B cell (primary cell): Measurements from ENCODE around the gene TULP3. TPM values are rescaled to one million over a fixed set of nuclear protein-coding genes. Genes with fewer than 3 reads are reported as not detected.

Source experiments
- ATAC-seq: fragments of 200-7000 bp; cut with Tn5 transposase; one replicate; pipeline ENCODE4 v1.10.0; 2021; ENCODE audit warnings: low read depth, mild to moderate bottlenecking, moderate number of reproducible peaks, moderate library complexity
- CTCF ChIA-PET: fragments of 350-600 bp; sonication (Branson Sonifier 250); formaldehyde crosslinking; loops from one replicate; lab custom pipeline; 2021; ENCODE audit warnings: antibody characterized with exemption, inconsistent platforms; lab: Charles Lee
- POLR2A ChIA-PET: fragments of 350-600 bp; sonication (Branson Sonifier 250); formaldehyde crosslinking; loops from one replicate; lab custom pipeline; 2021; ENCODE audit warnings: antibody characterized with exemption; lab: Charles Lee
- DNase-seq: peaks from one replicate; pipeline ENCODE4 v3.0.0; 2013
- H2AFZ ChIP-seq: 2 replicates; pipeline ENCODE4 v1.6.1; 2012; ENCODE audit warnings: mild to moderate bottlenecking, low read depth, low read length; ENCODE audit not compliant: insufficient read depth, poor library complexity, severe bottlenecking
- H3K27ac ChIP-seq, 2 donors: 1 replicate in 1 of 2; 2 replicates in 1 of 2; pipeline ENCODE4 v1.5.1; 2012 to 2013; ENCODE audit warnings: low read length in 2 of 2, mild to moderate bottlenecking in 2 of 2, moderate library complexity in 1 of 2
- H3K27me3 ChIP-seq, 4 experiments: fragments of 200-600 bp in 1 of 4; sonication (generic) in 1 of 4; replicated peaks in 1 of 4; 1 replicate in 2 of 4; 2 replicates in 2 of 4; pipeline versions ENCODE4 v1.6.1 to v1.7.0; 2013 to 2016; ENCODE audit warnings: low read length in 3 of 4, mild to moderate bottlenecking in 2 of 4, mixed read lengths in 1 of 4, moderate library complexity in 1 of 4; ENCODE audit not compliant: insufficient read depth in 4 of 4, control insufficient read depth in 3 of 4; ENCODE audit errors: control extremely low read depth in 1 of 4
- H3K36me3 ChIP-seq, 2 experiments: replicated peaks in 1 of 2; 1 replicate in 1 of 2; 2 replicates in 1 of 2; pipeline versions ENCODE4 v1.6.1 to v1.7.1; 2013; ENCODE audit warnings: low read length in 1 of 2; ENCODE audit not compliant: insufficient read depth in 2 of 2, control insufficient read depth in 1 of 2; ENCODE audit errors: control extremely low read depth in 1 of 2, extremely low read depth in 1 of 2
- H3K4me1 ChIP-seq, 2 donors: fragments of 200-600 bp in 1 of 2; sonication (generic) in 1 of 2; 1 replicate in 1 of 2; 2 replicates in 1 of 2; pipeline versions ENCODE4 v1.5.1 to v1.6.1; 2013 to 2017; ENCODE audit warnings: low read length in 2 of 2; ENCODE audit not compliant: control insufficient read depth in 2 of 2, insufficient read depth in 2 of 2
- H3K4me2 ChIP-seq: replicated peaks from 2 replicates; pipeline ENCODE3; 2012; ENCODE audit warnings: mild to moderate bottlenecking, low read depth, low read length; ENCODE audit not compliant: poor library complexity, severe bottlenecking
- H3K4me3 ChIP-seq, 5 experiments: fragments of 200-600 bp in 1 of 5; sonication (generic) in 1 of 5; 1 replicate in 3 of 5; 2 replicates in 2 of 5; pipeline versions ENCODE4 v1.5.1 to v1.7.0; 2011 to 2016; ENCODE audit warnings: low read length in 4 of 5, mild to moderate bottlenecking in 4 of 5, low read depth in 2 of 5, control low read depth in 1 of 5, moderate library complexity in 1 of 5; ENCODE audit not compliant: insufficient read depth in 1 of 5; ENCODE audit errors: control extremely low read depth in 1 of 5, extremely low read depth in 1 of 5
- H3K79me2 ChIP-seq: fragments of 200-600 bp; sonication (generic); one replicate; pipeline ENCODE4 v1.6.0; 2016; ENCODE audit warnings: low read length; ENCODE audit not compliant: control insufficient read depth, insufficient read depth
- H3K9ac ChIP-seq: fragments of 200-600 bp; sonication (generic); 2 replicates; pipeline ENCODE4 v1.6.1; 2017; ENCODE audit warnings: mild to moderate bottlenecking, low read length, moderate library complexity
- H3K9me3 ChIP-seq, 3 donors: one replicate each; pipeline versions ENCODE4 v1.6.1 to v1.7.1; 2013; ENCODE audit warnings: low read length in 2 of 3; ENCODE audit not compliant: control insufficient read depth in 2 of 3, insufficient read depth in 1 of 3; ENCODE audit errors: control extremely low read depth in 1 of 3
- H4K20me1 ChIP-seq: 2 replicates; pipeline ENCODE4 v1.6.0; 2012; ENCODE audit warnings: mild to moderate bottlenecking, low read length; ENCODE audit not compliant: insufficient read depth, control insufficient read depth, poor library complexity, severe bottlenecking
- H3K27ac Mint-ChIP-seq: one replicate; pipeline ENCODE4 v1.8.0; 2021; ENCODE audit warnings: mixed read lengths
- H3K27me3 Mint-ChIP-seq: one replicate; pipeline ENCODE4 v1.8.0; 2021; ENCODE audit warnings: mixed read lengths
- H3K4me1 Mint-ChIP-seq: one replicate; pipeline ENCODE4 v1.8.0; 2021; ENCODE audit warnings: mixed read lengths
- H3K4me3 Mint-ChIP-seq: one replicate; pipeline ENCODE4 v1.8.0; 2021; ENCODE audit warnings: mixed read lengths
- H3K9me3 Mint-ChIP-seq: one replicate; pipeline ENCODE4 v1.8.0; 2022; ENCODE audit warnings: mixed read lengths; ENCODE audit not compliant: insufficient read depth
- CTCF ChIP-seq: fragments of 200-600 bp; IDR thresholded peaks from one replicate; pipeline ENCODE4 v1.8.0; 2022; ENCODE audit warnings: antibody characterized with exemption, mild to moderate bottlenecking
- EZH2 ChIP-seq: IDR thresholded peaks from 2 replicates; pipeline ENCODE4 v1.6.1; 2012; ENCODE audit warnings: borderline replicate concordance, low read depth, mild to moderate bottlenecking, moderate library complexity, low read length; ENCODE audit not compliant: insufficient read depth, poor library complexity, severe bottlenecking
- WGBS: methylation state at CpG from one replicate; pipeline ENCODE4 v1.1.5; 2013; ENCODE audit warnings: missing lambda C conversion rate; ENCODE audit not compliant: insufficient coverage; 5-methylcytosine and 5-hydroxymethylcytosine counted together
- intact Hi-C: fragments of 100-400 bp; cut with micrococcal nuclease; formaldehyde crosslinking; loops from one replicate; pipeline ENCODE4 v1.10.0; 2022
- polyA plus RNA-seq: library from polyadenylated mRNA; depleted of rRNA; stranded (reverse); fragments of >200 nt; gene quantifications from 2 replicates; pipeline ENCODE4 v1.2.3, GENCODE V29; 2012
- total RNA-seq, 2 donors: library from RNA; stranded (reverse); fragments of 120-200 nt in 1 of 2; gene quantifications; 1 replicate in 1 of 2; 2 replicates in 1 of 2; pipeline versions ENCODE4 v1.2.3 to v1.2.4, GENCODE V29; 2013 to 2022

The TULP3 gene
- total and polyA plus RNA-seq, 2 donors (not counting 1 experiment from before 2014, with no cell fraction given) = 8.3 to 9.2 TPM

DNA sequence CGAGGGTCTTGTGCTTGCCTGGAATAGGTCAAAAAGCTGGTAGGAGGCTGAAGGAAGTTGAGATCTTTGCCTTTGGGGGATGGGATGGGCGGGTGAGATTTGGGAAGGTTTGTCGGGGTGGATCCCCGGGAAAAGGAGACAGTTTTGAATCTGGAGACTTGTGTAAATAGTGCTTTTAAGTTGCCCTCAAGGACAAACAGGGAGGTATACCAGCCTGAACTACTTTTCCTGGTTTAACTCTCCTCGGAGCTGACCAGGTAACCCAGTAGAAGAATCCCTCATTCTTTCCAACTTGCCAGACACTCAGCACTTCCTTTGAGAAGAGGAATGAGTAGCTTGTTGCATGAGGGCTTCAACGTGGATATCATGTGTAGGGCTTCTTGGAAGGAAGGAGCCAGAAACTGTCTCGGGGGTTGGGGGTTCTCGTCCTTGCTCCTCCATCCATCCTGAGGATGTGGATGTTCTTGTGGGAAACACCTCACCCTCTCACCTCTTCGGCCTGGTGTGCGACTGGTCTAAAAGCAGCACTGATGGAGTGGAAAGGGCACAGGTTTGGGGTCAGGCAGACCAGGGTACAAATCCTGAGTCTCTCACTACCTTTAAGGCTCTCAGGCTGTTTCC is 70.4 kb downstream of the TULP3 start:
- Histone ChIP-seq H3K79me2 (no peaks in the 10 kb centered on the region), H3K27me3 (peaks cover 0 to 52% (median 15%) of the 10 kb centered on the region in 4 experiments), H3K4me3 (no peak overlapping the region), H3K4me1 (peaks cover 8 to 10% of the 10 kb centered on the region in 2 donors), H3K9me3 (no peaks in the 10 kb centered on the region), H3K9ac (no peak overlapping the region), H4K20me1 (no peaks in the 10 kb centered on the region), H2AFZ (no peak overlapping the region), H3K27ac (no peak overlapping the region), H3K4me2 (no peak overlapping the region), H3K36me3 (no peaks in the 10 kb centered on the region)
- Mint-ChIP-seq H3K4me1 (peaks cover 23% of the 10 kb centered on the region), H3K4me3 (peak overlapping the region; percentile 73), H3K9me3 (no peaks in the 10 kb centered on the region), H3K27me3 (peaks cover 55% of the 10 kb centered on the region), H3K27ac (no peak overlapping the region)
- no peak for DNase-seq
- TF ChIP-seq EZH2 = no peak
- TF ChIP-seq CTCF = no peak
- ChIA-PET POLR2A (no interaction called here), CTCF (no interaction called here)
- intact Hi-C loops = no loop called here
- WGBS = 31% methylated on average over 4 of the region's 10 CpGs
- no peak for ATAC-seq

GRCh38 chr12:2961705-2962104 is 71.0 kb downstream of the TULP3 start:
- no peak for DNase-seq
- no peak overlapping the region for H3K27ac ChIP-seq
- POLR2A ChIA-PET = no interaction called here
- H2AFZ ChIP-seq = no peak overlapping the region
- WGBS = 93% methylated on average over 4 of the region's 5 CpGs
- Mint-ChIP-seq H3K4me1 (peaks cover 23% of the 10 kb centered on the region), H3K4me3 (no peak overlapping the region), H3K27me3 (peaks cover 52% of the 10 kb centered on the region), H3K9me3 (no peaks in the 10 kb centered on the region), H3K27ac (no peak overlapping the region)
- H3K9ac ChIP-seq = no peak overlapping the region
- H3K4me1 ChIP-seq = peaks cover 8 to 10% of the 10 kb centered on the region in 2 donors
- no peak overlapping the region for H3K4me3 ChIP-seq
- no peaks in the 10 kb centered on the region for H4K20me1 ChIP-seq
- intact Hi-C loops = no loop called here
- H3K79me2 ChIP-seq = no peaks in the 10 kb centered on the region
- no peak for ATAC-seq
- peaks cover 0 to 52% (median 15%) of the 10 kb centered on the region in 4 experiments for H3K27me3 ChIP-seq
- CTCF ChIA-PET = no interaction called here
- no peaks in the 10 kb centered on the region for H3K9me3 ChIP-seq
- TF ChIP-seq EZH2 (no peak), CTCF (no peak)
- no peaks in the 10 kb centered on the region for H3K36me3 ChIP-seq
- H3K4me2 ChIP-seq = no peak overlapping the region
